Panc1 (cell line): ENCODE data around the gene SNRNP25. TPM values are rescaled to one million over a fixed set of nuclear protein-coding genes. Genes with fewer than 3 reads are reported as not detected.

Experiments
- ATAC-seq: fragments of 200-7000 bp; cut with Tn5 transposase; 2 replicates; pipeline ENCODE4 v1.9.1; 2020; ENCODE audit warnings: mild to moderate bottlenecking, moderate library complexity
- BruUV-seq: library from RNA; stranded (reverse); fragments of 400-500 nt; replicated peaks from 2 replicates; lab custom pipeline; 2021; lab: Mats Ljungman, UMichigan
- CTCF ChIA-PET: fragments of 300-600 bp; sonication (Branson Sonifier 250); formaldehyde crosslinking; loops from one replicate; lab custom pipeline; 2022; ENCODE audit warnings: antibody characterized with exemption; lab: Charles Lee
- POLR2A ChIA-PET: fragments of 300-600 bp; sonication (Branson Sonifier 250); formaldehyde crosslinking; loops from one replicate; lab custom pipeline; 2022; ENCODE audit warnings: antibody characterized with exemption; lab: Charles Lee
- DNase-seq: peaks from one replicate; pipeline ENCODE4 v3.0.0-alpha.2; 2010; ENCODE audit warnings: low read depth, low spot score
- H3K27ac ChIP-seq: 2 replicates; pipeline ENCODE4 v1.5.1; 2011; ENCODE audit warnings: mild to moderate bottlenecking, low read length, inconsistent platforms
- H3K27me3 ChIP-seq: fragments of 200-500 bp; sonication (Bioruptor generic); 2 replicates; pipeline ENCODE4 v1.6.0; 2014; ENCODE audit warnings: low read length, inconsistent platforms; ENCODE audit not compliant: control insufficient read depth, insufficient read depth
- H3K36me3 ChIP-seq: fragments of 200-500 bp; sonication (Bioruptor generic); 2 replicates; pipeline ENCODE4 v1.5.1; 2014; ENCODE audit warnings: inconsistent platforms, mild to moderate bottlenecking, low read length, moderate library complexity; ENCODE audit not compliant: control insufficient read depth, insufficient read depth
- H3K4me1 ChIP-seq: 2 replicates; pipeline ENCODE4 v1.5.1; 2011; ENCODE audit warnings: inconsistent platforms, mild to moderate bottlenecking, low read length, moderate library complexity; ENCODE audit not compliant: control insufficient read depth, insufficient read depth
- H3K4me3 ChIP-seq, 2 experiments: 2 replicates each; pipeline ENCODE4 v1.5.1; 2011 to 2012; ENCODE audit warnings: low read depth in 2 of 2, low read length in 2 of 2, mild to moderate bottlenecking in 2 of 2, inconsistent platforms in 1 of 2, moderate library complexity in 1 of 2
- H3K9me3 ChIP-seq: fragments of 200-500 bp; sonication (Bioruptor generic); 2 replicates; pipeline ENCODE4 v1.5.1; 2014; ENCODE audit warnings: low read depth, mild to moderate bottlenecking, inconsistent platforms, low read length, moderate library complexity; ENCODE audit not compliant: control insufficient read depth, insufficient read depth
- CTCF ChIP-seq: fragments of 450-650 bp; IDR thresholded peaks from 2 replicates; pipeline ENCODE4 v1.5.1; 2017; ENCODE audit warnings: mild to moderate bottlenecking
- POLR2AphosphoS5 ChIP-seq: IDR thresholded peaks from 2 replicates; pipeline ENCODE4 v1.6.1; 2012; ENCODE audit warnings: mild to moderate bottlenecking, low read depth, low read length, moderate library complexity
- SIN3A ChIP-seq: IDR thresholded peaks from 2 replicates; pipeline ENCODE4 v1.6.1; 2012; ENCODE audit warnings: low read depth, mild to moderate bottlenecking, low read length, moderate library complexity, borderline replicate concordance; ENCODE audit not compliant: insufficient read depth
- TCF7L2 ChIP-seq: IDR thresholded peaks from 2 replicates; pipeline ENCODE4 v1.6.1; 2011; ENCODE audit warnings: mild to moderate bottlenecking, low read depth, low read length, inconsistent platforms
- in situ Hi-C: cut with HindIII; loops from 2 replicates; pipeline ENCODE4 v1.10.0; 2016; ENCODE audit warnings: low sequenced_read_pairs, low pct_unique_long_range_greater_than_20kb
- intact Hi-C: fragments of 100-400 bp; cut with micrococcal nuclease; formaldehyde crosslinking; loops from one replicate; pipeline ENCODE4 v1.10.0; 2022; ENCODE audit not compliant: unreplicated experiment
- total RNA-seq: library from RNA; stranded (reverse); gene quantifications from one replicate; pipeline ENCODE4 v1.2.1, GENCODE V29; 2021; ENCODE audit not compliant: unreplicated experiment
- TF ChIP-seq, protein P1 (sequence below), 2 experiments: IDR thresholded peaks; 2 replicates each; pipeline ENCODE4 v1.6.1; 2011 to 2012; ENCODE audit warnings: low read depth in 2 of 2, control low read depth in 1 of 2, low read length in 1 of 2, mild to moderate bottlenecking in 1 of 2, moderate library complexity in 1 of 2; ENCODE audit not compliant: insufficient read depth in 1 of 2

Gene SNRNP25
- total RNA-seq, 1 experiment from 2014 or later, result 83.5 TPM

DNA sequence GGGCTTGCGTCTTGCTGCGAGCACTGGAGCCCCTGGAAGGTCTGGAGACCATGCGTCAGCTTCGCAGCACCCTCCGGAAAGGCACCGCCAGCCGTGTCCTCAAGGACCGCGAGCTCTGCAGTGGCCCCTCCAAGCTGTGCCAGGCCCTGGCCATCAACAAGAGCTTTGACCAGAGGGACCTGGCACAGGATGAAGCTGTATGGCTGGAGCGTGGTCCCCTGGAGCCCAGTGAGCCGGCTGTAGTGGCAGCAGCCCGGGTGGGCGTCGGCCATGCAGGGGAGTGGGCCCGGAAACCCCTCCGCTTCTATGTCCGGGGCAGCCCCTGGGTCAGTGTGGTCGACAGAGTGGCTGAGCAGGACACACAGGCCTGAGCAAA lies 31.8 kb downstream of the SNRNP25 start:
- peaks cover 23% of the 10 kb centered on the region for H3K4me1 ChIP-seq
- intact Hi-C loops (no loop called here), in situ Hi-C loops (no loop called here)
- DNase-seq (no peak), ATAC-seq (peak; percentile 5; the same call in 1 of the 2 replicates)
- BruUV-seq, result no TSS peak
- no peaks in the 10 kb centered on the region for H3K27me3 ChIP-seq
- POLR2A ChIA-PET, result no interaction called here
- no peaks in the 10 kb centered on the region for H3K36me3 ChIP-seq
- H3K4me3 ChIP-seq, result no peak overlapping the region
- no peaks in the 10 kb centered on the region for H3K9me3 ChIP-seq
- TF ChIP-seq CTCF (no peak), SIN3A (no peak), POLR2AphosphoS5 (no peak)
- TF ChIP-seq, protein P1, sequence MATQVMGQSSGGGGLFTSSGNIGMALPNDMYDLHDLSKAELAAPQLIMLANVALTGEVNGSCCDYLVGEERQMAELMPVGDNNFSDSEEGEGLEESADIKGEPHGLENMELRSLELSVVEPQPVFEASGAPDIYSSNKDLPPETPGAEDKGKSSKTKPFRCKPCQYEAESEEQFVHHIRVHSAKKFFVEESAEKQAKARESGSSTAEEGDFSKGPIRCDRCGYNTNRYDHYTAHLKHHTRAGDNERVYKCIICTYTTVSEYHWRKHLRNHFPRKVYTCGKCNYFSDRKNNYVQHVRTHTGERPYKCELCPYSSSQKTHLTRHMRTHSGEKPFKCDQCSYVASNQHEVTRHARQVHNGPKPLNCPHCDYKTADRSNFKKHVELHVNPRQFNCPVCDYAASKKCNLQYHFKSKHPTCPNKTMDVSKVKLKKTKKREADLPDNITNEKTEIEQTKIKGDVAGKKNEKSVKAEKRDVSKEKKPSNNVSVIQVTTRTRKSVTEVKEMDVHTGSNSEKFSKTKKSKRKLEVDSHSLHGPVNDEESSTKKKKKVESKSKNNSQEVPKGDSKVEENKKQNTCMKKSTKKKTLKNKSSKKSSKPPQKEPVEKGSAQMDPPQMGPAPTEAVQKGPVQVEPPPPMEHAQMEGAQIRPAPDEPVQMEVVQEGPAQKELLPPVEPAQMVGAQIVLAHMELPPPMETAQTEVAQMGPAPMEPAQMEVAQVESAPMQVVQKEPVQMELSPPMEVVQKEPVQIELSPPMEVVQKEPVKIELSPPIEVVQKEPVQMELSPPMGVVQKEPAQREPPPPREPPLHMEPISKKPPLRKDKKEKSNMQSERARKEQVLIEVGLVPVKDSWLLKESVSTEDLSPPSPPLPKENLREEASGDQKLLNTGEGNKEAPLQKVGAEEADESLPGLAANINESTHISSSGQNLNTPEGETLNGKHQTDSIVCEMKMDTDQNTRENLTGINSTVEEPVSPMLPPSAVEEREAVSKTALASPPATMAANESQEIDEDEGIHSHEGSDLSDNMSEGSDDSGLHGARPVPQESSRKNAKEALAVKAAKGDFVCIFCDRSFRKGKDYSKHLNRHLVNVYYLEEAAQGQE (IDR thresholded peaks at IDR 0.05; ENCODE audit: insufficient read depth in 1 of 2, low read depth in 2 of 2, low read length in 1 of 2), result no peak
- peak overlapping the region; percentile 74; the same call in 1 of the 2 replicates for H3K27ac ChIP-seq
- CTCF ChIA-PET, result interaction anchor here (0.5 to 2.3 kb wide), 3 partner anchors 10 to 20 kb away, joined by 3 to 8 read pairs (median 3); no protein-coding TSS in a partner anchor

- DNase-seq, result no peak
- intact Hi-C loops, result no loop called here
- Histone ChIP-seq H3K27ac (peak overlapping the region; percentile 44; the same call in 1 of the 2 replicates), H3K36me3 (no peaks in the 10 kb centered on the region), H3K4me1 (peaks cover 23% of the 10 kb centered on the region), H3K27me3 (no peaks in the 10 kb centered on the region), H3K4me3 (no peak overlapping the region), H3K9me3 (no peaks in the 10 kb centered on the region)
- TF ChIP-seq, protein P1 (IDR thresholded peaks at IDR 0.05; ENCODE audit: insufficient read depth in 1 of 2, low read depth in 2 of 2, low read length in 1 of 2), result no peak
- TF ChIP-seq CTCF (no peak), TCF7L2 (no peak), SIN3A (no peak), POLR2AphosphoS5 (no peak)
- in situ Hi-C loops, result no loop called here
- ATAC-seq, result no peak
- POLR2A ChIA-PET, result no interaction called here
- BruUV-seq, result no TSS peak
- CTCF ChIA-PET, result interaction anchor here (0.5 to 2.3 kb wide), 2 partner anchors 11 to 20 kb away, joined by 3 to 8 read pairs; no protein-coding TSS in a partner anchor
These were observed 32.2 kb downstream of the SNRNP25 start for GRCh38 chr16:85865-86264.
